Keratinocyte (primary cell): ENCODE data around the gene DNASE1L3.

ENCODE experiments used
- EZH2 ChIP-seq: IDR thresholded peaks from one replicate; pipeline ENCODE4 v1.6.1; 2012; ENCODE audit warnings: inconsistent platforms, mild to moderate bottlenecking, low read length, moderate library complexity
- TF ChIP-seq, protein P1 (sequence below), 3 experiments: IDR thresholded peaks in 1 of 3; conservative IDR thresholded peaks in 1 of 3; optimal IDR thresholded peaks in 1 of 3; 2 replicates in 2 of 3; 3 replicates in 1 of 3; pipeline versions ENCODE3 to v1.5.1; 2011; ENCODE audit warnings: low read length in 3 of 3, mild to moderate bottlenecking in 3 of 3, moderate library complexity in 2 of 3, control low read depth in 1 of 3, inconsistent platforms in 1 of 3; ENCODE audit not compliant: insufficient read depth in 2 of 3; ENCODE audit errors: extremely low read depth in 1 of 3

DNA sequence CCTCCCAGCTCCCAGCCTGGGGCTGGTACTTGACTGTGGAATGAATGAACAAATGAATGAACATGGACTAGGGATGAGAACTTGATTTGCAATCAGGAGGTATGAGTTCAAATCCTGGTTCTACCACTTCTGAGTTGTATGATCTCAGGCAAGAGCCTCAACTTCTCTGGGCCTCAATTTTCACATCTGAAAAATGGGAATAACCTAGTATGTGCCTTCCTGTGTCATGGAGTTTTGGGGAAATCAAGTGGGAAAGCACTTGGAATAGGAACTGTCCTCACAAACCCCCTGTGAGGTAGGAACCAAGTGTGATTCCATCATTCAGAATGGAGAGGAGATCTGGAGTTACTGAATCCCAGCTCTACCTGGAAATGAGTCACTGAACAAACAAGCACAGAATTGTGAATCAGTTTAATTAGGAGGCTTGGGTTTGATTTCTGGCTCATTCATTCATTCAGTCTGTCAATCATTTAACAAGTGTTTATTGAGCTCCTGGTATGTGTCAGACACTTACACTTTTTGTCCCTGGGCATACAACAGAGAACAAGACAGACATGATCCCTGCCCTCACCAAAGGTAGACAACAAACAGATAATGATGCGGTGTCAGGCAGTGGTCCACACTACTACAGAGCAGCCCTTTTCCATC, 29.7 kb downstream of the DNASE1L3 start:
- TF ChIP-seq EZH2: no peak
- TF ChIP-seq, protein P1, sequence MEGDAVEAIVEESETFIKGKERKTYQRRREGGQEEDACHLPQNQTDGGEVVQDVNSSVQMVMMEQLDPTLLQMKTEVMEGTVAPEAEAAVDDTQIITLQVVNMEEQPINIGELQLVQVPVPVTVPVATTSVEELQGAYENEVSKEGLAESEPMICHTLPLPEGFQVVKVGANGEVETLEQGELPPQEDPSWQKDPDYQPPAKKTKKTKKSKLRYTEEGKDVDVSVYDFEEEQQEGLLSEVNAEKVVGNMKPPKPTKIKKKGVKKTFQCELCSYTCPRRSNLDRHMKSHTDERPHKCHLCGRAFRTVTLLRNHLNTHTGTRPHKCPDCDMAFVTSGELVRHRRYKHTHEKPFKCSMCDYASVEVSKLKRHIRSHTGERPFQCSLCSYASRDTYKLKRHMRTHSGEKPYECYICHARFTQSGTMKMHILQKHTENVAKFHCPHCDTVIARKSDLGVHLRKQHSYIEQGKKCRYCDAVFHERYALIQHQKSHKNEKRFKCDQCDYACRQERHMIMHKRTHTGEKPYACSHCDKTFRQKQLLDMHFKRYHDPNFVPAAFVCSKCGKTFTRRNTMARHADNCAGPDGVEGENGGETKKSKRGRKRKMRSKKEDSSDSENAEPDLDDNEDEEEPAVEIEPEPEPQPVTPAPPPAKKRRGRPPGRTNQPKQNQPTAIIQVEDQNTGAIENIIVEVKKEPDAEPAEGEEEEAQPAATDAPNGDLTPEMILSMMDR (optimal IDR thresholded peaks at IDR 0.05 in 1 of 3, IDR thresholded peaks at IDR 0.05 in 1 of 3, conservative IDR thresholded peaks at IDR 0.05 in 1 of 3; ENCODE audit: extremely low read depth in 1 of 3, insufficient read depth in 2 of 3, low read length in 3 of 3): no peak
